ENCODE results near the gene RUNDC1.

RUNDC1 gene

DNA sequence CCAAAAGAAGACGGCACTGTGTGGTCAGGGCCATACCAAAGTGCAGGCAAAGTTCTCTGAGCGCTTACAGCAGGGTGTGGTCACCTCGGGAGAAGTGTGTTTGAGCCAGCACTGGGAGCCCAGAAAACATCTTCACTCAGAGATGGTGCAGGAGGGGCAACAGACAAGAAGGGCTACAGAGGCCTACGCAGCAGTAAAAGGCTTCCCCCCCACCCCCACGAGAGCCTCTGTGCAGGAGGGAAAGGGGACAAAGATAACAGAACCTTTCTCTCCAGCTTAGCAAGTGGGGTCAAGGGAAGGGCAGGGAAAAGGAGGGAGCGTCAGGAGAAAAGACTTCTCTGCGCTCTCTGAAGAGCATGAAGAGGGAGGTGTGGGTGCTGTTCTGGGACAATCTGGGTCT, 39.1 kb downstream of the RUNDC1 start:
- no peak for DNase-seq (ENCODE audit: low read depth)

GRCh38 chr17:43020030-43020621, 39.8 kb downstream of the RUNDC1 start:
- no peak for DNase-seq (ENCODE audit: low read depth)

DNA sequence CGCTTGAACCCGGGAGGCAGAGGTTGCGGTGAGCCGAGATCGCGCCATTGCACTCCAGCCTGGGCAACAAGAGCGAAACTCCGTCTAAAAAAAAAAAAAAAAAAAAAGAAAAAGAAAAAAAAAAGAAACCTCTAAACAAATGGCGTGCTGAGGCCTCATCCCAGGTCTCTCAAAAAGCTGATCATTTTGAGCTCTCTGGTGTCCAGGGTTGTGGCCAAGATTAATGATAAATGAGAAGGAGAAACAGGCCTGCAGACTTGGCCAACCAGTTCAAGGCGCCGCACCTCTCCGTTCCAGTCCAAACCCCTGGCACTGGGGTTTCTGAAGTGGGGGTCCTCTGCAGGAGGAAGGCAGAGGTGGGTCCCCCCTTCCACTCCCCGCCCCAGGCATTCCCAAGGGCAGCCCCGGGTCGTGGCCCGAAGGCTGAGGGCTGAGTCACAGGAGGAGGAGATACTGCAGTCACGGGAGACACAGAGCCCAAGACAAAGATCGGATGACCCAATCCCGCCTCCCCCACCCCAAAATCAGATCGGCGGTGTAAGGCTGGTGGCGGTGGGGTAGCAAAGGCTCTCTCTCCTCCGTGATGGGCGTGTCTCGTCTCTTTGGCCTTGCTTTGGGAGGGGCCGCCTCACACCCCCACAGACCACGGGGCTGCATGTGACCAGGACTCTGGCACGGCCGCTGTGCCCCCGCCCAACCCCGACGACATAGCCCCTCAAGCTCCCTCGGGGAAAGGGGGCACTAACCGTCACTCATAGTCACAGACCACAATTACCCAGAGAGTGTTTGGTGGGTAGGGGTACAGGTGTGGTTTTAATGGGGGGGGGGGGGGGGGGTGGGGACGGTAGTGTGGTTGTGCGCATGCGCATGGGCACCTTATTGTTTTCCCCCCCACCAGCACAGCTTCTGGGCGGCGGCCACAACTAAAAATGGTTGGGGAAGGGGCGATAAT, 40.7 kb downstream of the RUNDC1 start:
- DNase-seq (ENCODE audit: low read depth): no peak

GRCh38 chr17:43021741-43022512, 41.6 kb downstream of the RUNDC1 start, which contains the start of gene VAT1:
VAT1 (minus strand) TSS chr17:43022385; CDS start chr17:43022322, 63 bp downstream.
- peak; percentile 56 for DNase-seq (ENCODE audit: low read depth)

DNA sequence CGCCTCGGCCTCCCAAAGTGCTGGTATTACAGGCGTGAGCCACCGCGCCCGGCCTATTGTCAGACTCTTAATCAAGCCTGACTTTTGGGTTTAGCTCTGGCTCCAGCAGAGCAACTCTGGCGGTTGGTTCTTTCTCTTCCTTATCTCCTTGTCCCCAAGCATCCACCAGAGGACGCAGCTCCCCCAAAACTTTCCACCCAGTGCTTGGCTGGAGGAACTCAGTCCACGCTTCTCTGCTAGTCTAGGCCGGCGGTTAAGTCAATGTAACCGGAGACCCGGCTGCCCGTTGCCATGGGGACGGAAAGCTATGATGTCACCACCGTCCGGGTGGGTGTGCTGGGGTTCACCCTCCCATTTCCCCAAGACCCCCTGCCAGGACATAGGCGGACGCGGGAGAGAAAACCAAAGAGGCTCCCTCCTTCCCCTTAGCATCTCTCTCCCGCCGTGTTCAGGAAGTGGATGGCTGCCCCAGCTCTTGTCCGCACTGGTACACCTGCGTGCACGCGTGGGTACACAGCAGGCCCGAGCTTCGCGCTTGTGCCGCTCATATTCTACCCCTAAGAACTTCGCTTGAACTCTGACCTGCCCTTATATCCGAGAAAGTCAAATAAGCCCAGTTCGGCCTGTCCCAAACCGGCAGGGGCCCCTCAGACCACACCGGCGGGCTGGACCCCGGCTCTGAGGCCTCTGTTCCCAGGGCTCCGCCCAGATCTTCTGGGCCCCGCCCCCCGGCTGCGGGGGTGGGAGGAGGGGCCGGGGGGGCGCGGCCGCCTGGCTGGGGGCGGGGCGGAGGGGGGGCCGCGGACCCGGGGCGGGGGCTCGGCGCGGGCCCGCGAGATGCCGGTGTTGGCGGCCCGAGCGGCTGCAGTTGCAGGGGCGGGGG, 44.3 kb downstream of the RUNDC1 start, which contains the start of gene RND2:
Gene RND2, plus strand, starts transcription at position 825 of the 883 bp plus-strand sequence. CDS start 117 bp downstream, outside the sequence.
- peak; percentile 62 for DNase-seq (ENCODE audit: low read depth)

DNA sequence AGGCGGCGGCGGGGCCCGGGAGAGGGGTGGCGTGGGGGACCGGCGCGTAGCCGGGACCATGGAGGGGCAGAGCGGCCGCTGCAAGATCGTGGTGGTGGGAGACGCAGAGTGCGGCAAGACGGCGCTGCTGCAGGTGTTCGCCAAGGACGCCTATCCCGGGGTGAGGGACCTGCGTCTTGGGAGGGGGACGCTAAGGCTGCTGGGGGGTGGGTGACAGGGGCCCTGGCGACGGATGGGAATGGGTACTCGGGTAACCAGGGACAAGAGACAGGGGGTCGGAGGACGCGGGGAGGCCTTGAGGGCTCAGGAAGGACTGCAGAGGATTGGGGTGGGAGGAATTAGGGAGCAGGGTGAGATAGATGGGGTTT, 44.9 kb downstream of the RUNDC1 start:
- no peak for DNase-seq (ENCODE audit: low read depth)

DNA sequence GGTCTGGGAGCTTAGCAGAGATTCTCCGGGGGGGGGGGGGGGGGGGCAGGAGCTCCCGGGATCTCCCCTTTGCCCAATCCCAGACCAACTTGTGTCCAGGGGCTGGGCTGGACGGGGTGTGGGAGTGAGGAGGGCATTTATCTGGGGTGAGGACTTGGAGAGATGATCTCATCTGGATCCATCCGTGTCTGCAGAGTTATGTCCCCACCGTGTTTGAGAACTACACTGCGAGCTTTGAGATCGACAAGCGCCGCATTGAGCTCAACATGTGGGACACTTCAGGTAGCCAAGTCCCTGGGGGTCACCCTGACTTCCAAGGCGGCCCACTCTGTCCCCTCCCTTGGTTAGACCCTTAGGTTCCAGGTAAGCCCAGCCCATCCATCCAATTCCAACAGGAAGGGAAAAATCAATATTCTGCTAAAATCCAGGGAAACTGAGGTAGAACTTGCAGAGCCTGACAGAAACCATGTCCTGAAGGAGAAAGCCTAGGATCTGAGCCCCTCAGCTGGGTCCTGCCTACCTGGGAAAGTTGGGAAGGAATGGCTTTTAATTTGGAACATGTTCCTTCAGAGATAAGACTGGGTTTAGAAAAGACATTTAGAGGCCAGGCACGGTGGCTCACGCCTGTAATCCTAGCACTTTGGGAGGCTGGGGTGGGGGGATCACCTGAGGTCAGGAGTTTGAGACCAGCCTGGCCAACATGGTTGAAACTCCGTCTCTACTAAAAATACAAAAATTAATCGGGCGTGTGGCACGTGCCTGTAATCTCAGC, 45.6 kb downstream of the RUNDC1 start:
- DNase-seq (ENCODE audit: low read depth): no peak

GRCh38 chr17:43026595-43026994, 46.2 kb downstream of the RUNDC1 start:
- no peak for DNase-seq (ENCODE audit: low read depth)

DNA sequence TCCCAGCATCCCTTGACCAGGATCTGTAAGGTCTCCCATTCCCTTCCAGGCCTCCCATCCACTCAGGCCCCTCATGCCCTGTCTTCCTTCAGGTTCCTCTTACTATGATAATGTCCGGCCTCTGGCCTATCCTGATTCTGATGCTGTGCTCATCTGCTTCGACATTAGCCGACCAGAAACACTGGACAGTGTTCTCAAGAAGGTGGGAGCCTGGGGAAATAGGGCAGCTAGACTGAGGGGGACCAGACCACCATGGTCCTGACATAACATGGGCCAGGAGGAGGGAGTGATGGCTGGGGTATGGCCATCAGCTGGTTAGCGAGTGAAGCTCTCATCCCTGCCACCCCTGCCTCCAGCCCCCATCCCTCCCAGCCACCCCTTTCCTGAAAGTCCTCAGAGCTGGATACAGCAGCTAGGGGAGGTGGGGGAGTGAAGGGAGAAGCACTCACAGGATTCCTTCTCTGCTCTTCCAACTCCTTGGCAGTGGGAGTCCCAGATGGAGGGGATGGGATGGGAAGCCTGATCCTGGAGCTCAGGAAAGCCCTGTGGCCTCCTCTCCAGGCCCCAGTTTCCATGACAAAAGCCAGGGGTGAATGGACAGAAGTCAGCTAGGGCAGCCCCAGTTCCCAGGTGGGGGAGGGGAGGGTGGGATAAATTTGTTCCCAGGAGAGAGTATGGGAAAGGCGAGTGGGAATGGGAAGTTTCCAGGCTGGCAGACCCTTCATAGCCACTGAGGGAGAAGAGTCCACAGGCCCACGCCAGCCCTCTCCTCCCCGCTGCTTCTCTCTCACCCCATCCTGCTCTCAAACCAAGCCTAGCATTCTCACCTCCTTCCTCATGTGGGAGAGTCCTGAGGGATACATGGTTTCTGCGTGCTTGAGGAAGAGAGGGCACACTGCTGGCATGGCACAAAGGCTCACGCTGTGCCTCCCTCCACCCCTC, 47.0 kb downstream of the RUNDC1 start:
- no peak for DNase-seq (ENCODE audit: low read depth)

GRCh38 chr17:43028221-43028861, 48.0 kb downstream of the RUNDC1 start:
- DNase-seq (ENCODE audit: low read depth): no peak

GRCh38 chr17:43030137-43030767, 49.9 kb downstream of the RUNDC1 start:
- DNase-seq (ENCODE audit: low read depth): no peak

- DNase-seq (ENCODE audit: low read depth): no peak
Observed at GRCh38 chr17:43031666-43032065, 51.3 kb downstream of the RUNDC1 start.

DNA sequence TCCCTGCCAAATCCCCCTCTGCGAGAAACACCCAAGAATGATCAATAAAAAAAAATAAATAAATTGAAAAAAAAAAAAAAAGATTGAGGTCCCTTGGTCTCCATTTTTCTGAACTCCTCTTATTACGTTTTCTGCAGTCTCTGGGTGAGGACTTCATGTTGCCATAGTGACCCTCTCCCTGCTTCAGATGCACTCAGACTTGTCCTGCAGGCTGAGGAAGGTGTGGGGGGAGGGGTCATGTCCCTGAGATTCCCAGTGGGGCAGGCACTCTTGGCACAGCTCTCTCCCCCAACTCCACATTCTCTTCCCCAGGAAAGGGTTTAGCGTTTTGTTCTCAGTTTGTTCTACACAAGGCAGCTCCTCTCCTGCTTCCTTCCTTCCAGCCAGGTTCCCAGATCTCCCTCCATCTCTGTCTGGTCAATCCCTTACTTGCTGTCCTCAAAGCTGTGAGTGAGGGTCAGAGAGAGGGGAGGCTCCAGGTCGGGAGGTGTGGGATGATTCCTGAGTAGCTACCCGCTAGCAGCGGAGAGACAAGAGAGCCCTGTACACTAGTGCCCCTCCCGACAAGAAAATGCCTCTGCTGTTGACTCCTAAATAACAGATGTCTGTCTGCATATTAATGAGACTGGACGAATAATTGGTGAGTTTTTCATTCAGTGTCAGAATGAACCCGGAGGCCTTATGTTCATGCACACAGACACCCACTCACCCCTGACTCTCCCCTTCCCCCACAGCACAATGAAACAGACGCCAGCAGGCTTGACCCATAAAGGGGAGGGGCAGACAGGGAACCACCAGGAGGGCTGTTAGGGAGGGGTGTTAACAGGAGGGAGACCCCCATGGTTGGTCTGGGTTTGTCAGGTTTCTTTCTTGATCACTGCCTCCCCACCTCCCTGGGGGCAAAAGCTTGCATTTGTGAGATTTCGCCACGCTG, 53.9 kb downstream of the RUNDC1 start:
- DNase-seq (ENCODE audit: low read depth): no peak

- no peak for DNase-seq (ENCODE audit: low read depth)
Observed at GRCh38 chr17:43034894-43035293, 54.5 kb downstream of the RUNDC1 start.

GRCh38 chr17:43039646-43040045, 59.3 kb downstream of the RUNDC1 start:
- no peak for DNase-seq (ENCODE audit: low read depth)

GRCh38 chr17:43040655-43041054, 60.3 kb downstream of the RUNDC1 start:
- DNase-seq (ENCODE audit: low read depth): no peak

DNA sequence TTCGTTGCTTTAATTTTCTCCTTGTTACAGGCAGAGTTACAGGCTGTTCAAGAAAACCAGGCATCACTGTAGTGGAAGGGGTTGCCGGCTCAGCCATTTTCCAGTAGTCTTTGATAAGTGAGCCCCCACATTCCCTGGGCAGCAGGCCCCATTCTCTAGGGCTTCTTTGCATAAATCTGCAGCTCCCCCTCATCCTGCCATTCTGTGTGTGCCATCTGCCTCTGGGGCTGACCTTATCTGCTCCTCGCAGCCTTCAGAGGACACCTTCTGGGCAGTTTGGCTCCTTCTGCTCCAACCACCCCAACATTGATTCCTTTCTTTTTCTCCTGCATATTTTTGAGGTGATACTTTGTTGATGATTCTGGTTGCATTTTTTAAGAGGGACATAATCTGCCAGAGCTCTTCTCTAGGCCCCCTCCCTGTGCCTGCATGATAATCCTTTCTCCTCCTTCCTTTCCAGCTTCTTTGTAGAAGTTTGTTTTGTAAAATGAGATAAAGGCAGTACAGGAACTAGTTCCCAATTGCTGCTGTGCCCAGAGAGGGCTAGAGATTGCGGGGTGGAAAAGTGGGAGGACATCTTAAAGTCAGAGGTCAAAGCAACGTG, 61.8 kb downstream of the RUNDC1 start:
- no peak for DNase-seq (ENCODE audit: low read depth)

Measured in stimulated activated CD8-positive, alpha-beta memory T cell treated with anti-CD3 and anti-CD28 coated beads, Interleukin-4, amount 100 ng/mL, for 24 hours (primary cell).